NCI-H2227 (cell line): Measurements from ENCODE around the gene SERPINA10.
"Not testable (repeated sequence)": the region's sequence is repeated elsewhere in the genome, so short reads cannot be mapped to it uniquely, and the experiment has no call there.

ENCODE experiments used
- DNase-seq: peaks from one replicate; lab custom pipeline; 2025; ENCODE audit not compliant: unreplicated experiment; lab: John Stamatoyannopoulos, UW

Gene SERPINA10

GRCh38 chr14:94314890-94315289 is 21.8 kb upstream of the SERPINA10 start:
- DNase-seq: no peak

GRCh38 chr14:94313991-94314655 is 21.1 kb upstream of the SERPINA10 start:
- no peak for DNase-seq

- DNase-seq: no peak
Measured at GRCh38 chr14:94312481-94313246, 19.6 kb upstream of the SERPINA10 start.

GRCh38 chr14:94310248-94310647 is 17.2 kb upstream of the SERPINA10 start:
- DNase-seq: no peak

- no peak for DNase-seq
Measured at GRCh38 chr14:94309721-94310120, 16.7 kb upstream of the SERPINA10 start.

- no peak for DNase-seq
Measured at GRCh38 chr14:94307410-94307992, 14.4 kb upstream of the SERPINA10 start.

GRCh38 chr14:94306047-94306978 is 13.2 kb upstream of the SERPINA10 start:
- no peak for DNase-seq

- DNase-seq: no peak
Measured at GRCh38 chr14:94305620-94306019, 12.6 kb upstream of the SERPINA10 start.

- no peak for DNase-seq
Measured at GRCh38 chr14:94304243-94304642, 11.2 kb upstream of the SERPINA10 start.

- DNase-seq: no peak
Measured at GRCh38 chr14:94303111-94303510, 10.0 kb upstream of the SERPINA10 start.

GRCh38 chr14:94298130-94298529 is 5.1 kb upstream of the SERPINA10 start:
- DNase-seq: no peak

- not testable (repeated sequence) for DNase-seq
Measured at GRCh38 chr14:94296181-94296545, 3.1 kb upstream of the SERPINA10 start.

GRCh38 chr14:94295360-94296180 is 2.5 kb upstream of the SERPINA10 start:
- DNase-seq: no peak

GRCh38 chr14:94293578-94293924 is 483 bp upstream of the SERPINA10 start:
- DNase-seq: no peak

GRCh38 chr14:94292526-94292871 is 569 bp downstream of the SERPINA10 start:
- DNase-seq: no peak

GRCh38 chr14:94291906-94292525 is 1.1 kb downstream of the SERPINA10 start:
- no peak for DNase-seq

- no peak for DNase-seq
Measured at GRCh38 chr14:94291159-94291905, 1.7 kb downstream of the SERPINA10 start.

GRCh38 chr14:94290197-94290596 is 2.9 kb downstream of the SERPINA10 start:
- DNase-seq: no peak
